GM12872 (cell line): Measurements from ENCODE around the gene PNLIP.

Experiments
- CTCF ChIP-seq: IDR thresholded peaks from 3 replicates; pipeline ENCODE4 v1.5.1; 2011; ENCODE audit warnings: low read depth, mild to moderate bottlenecking, low read length, moderate library complexity; ENCODE audit not compliant: insufficient read depth

Gene PNLIP

GRCh38 chr10:116526219-116526618 is 19.5 kb upstream of the PNLIP start:
- no peak for TF ChIP-seq CTCF

- TF ChIP-seq CTCF = no peak
These were observed 8.9 kb upstream of the PNLIP start for GRCh38 chr10:116536810-116537209.

GRCh38 chr10:116538456-116538855 is 7.3 kb upstream of the PNLIP start:
- TF ChIP-seq CTCF = no peak

GRCh38 chr10:116538992-116539391 is 6.7 kb upstream of the PNLIP start:
- no peak for TF ChIP-seq CTCF

GRCh38 chr10:116540814-116541213 is 4.9 kb upstream of the PNLIP start:
- TF ChIP-seq CTCF = no peak

- no peak for TF ChIP-seq CTCF
These were observed 3.6 kb upstream of the PNLIP start for GRCh38 chr10:116542007-116542677.

- no peak for TF ChIP-seq CTCF
These were observed 609 bp upstream of the PNLIP start for GRCh38 chr10:116545122-116545521.
